H1 (cell line): ENCODE measurements around the gene ELAVL2. TPM values are rescaled to one million over a fixed set of nuclear protein-coding genes. Genes with fewer than 3 reads are reported as not detected.

ENCODE experiments used
- CTCF ChIA-PET: fragments of 300-600 bp; sonication (Branson Sonifier 250); formaldehyde crosslinking; loops from one replicate; lab custom pipeline; 2021; ENCODE audit not compliant: partially characterized antibody; lab: Charles Lee
- POLR2A ChIA-PET: fragments of 300-600 bp; sonication (Branson Sonifier 250); formaldehyde crosslinking; loops from one replicate; lab custom pipeline; 2021; ENCODE audit warnings: inconsistent platforms; ENCODE audit not compliant: partially characterized antibody; lab: Charles Lee
- DNase-seq, 2 experiments: peaks; one replicate each; pipeline versions ENCODE4 v3.0.0 to v3.0.0-alpha.2; 2010 to 2022; ENCODE audit warnings: low spot score in 2 of 2, low read depth in 1 of 2, mixed read lengths in 1 of 2
- FAIRE-seq: peaks from 2 replicates; lab custom pipeline; 2011; peaks lifted over from hg19 to GRCh38; lab: Jason Lieb, UNC
- H2AFZ ChIP-seq: 2 replicates; pipeline ENCODE4 v1.8.1; 2012; ENCODE audit warnings: low read length, inconsistent platforms
- H2AK5ac ChIP-seq: 2 replicates; pipeline ENCODE4 v1.6.1; 2013; ENCODE audit warnings: low read depth, low read length
- H2BK120ac ChIP-seq: replicated peaks from 2 replicates; pipeline ENCODE3; 2013; ENCODE audit warnings: low read depth, low read length, inconsistent platforms
- H2BK12ac ChIP-seq: 2 replicates; pipeline ENCODE4 v1.6.1; 2013; ENCODE audit warnings: low read depth, low read length
- H2BK15ac ChIP-seq: 2 replicates; pipeline ENCODE4 v1.6.1; 2013; ENCODE audit warnings: low read length
- H2BK20ac ChIP-seq: 2 replicates; pipeline ENCODE4 v1.6.1; 2013; ENCODE audit warnings: low read length
- H2BK5ac ChIP-seq: 2 replicates; pipeline ENCODE4 v1.6.1; 2013; ENCODE audit warnings: low read depth, low read length
- H3K14ac ChIP-seq: 2 replicates; pipeline ENCODE4 v1.6.1; 2013; ENCODE audit warnings: inconsistent platforms; ENCODE audit not compliant: insufficient read length
- H3K18ac ChIP-seq: 2 replicates; pipeline ENCODE4 v1.6.1; 2013; ENCODE audit warnings: low read length; ENCODE audit errors: extremely low read depth
- H3K23ac ChIP-seq: 2 replicates; pipeline ENCODE4 v1.6.1; 2013; ENCODE audit warnings: inconsistent platforms; ENCODE audit not compliant: insufficient read length
- H3K23me2 ChIP-seq: 2 replicates; pipeline ENCODE4 v1.6.1; 2013; ENCODE audit warnings: low read depth, low read length
- H3K27ac ChIP-seq: 2 replicates; pipeline ENCODE4 v1.6.1; 2011; ENCODE audit warnings: low read depth, low read length, inconsistent platforms
- H3K27me3 ChIP-seq, 4 experiments: replicated peaks in 1 of 4; 1 replicate in 1 of 4; 2 replicates in 3 of 4; pipeline versions ENCODE4 v1.6.1 to v1.8.1; 2011 to 2013; ENCODE audit warnings: low read length in 3 of 4, mild to moderate bottlenecking in 3 of 4, inconsistent platforms in 2 of 4, mixed read lengths in 2 of 4, moderate library complexity in 1 of 4; ENCODE audit not compliant: control insufficient read depth in 3 of 4, insufficient read depth in 3 of 4; ENCODE audit errors: extremely low read depth in 1 of 4
- H3K36me3 ChIP-seq, 4 experiments: 2 replicates each; pipeline versions ENCODE4 v1.6.1 to v1.8.1; 2011 to 2013; ENCODE audit warnings: mild to moderate bottlenecking in 4 of 4, low read length in 3 of 4, moderate library complexity in 2 of 4, control low read depth in 1 of 4, inconsistent platforms in 1 of 4; ENCODE audit not compliant: insufficient read depth in 4 of 4, control insufficient read depth in 2 of 4
- H3K4ac ChIP-seq: replicated peaks from 2 replicates; pipeline ENCODE3; 2013; ENCODE audit warnings: low read length, low read depth, mixed read lengths, inconsistent platforms; ENCODE audit not compliant: insufficient read length
- H3K4me1 ChIP-seq, 4 experiments: replicated peaks in 1 of 4; 1 replicate in 1 of 4; 2 replicates in 3 of 4; pipeline versions ENCODE4 v1.6.1 to v1.8.1; 2011 to 2013; ENCODE audit warnings: low read length in 3 of 4, inconsistent platforms in 2 of 4, mixed read lengths in 1 of 4; ENCODE audit not compliant: insufficient read depth in 4 of 4, control insufficient read depth in 3 of 4
- H3K4me2 ChIP-seq, 2 experiments: 2 replicates each; pipeline versions ENCODE4 v1.6.1 to v1.8.1; 2011 to 2013; ENCODE audit warnings: low read depth in 2 of 2, low read length in 2 of 2, control low read depth in 1 of 2, inconsistent platforms in 1 of 2, mild to moderate bottlenecking in 1 of 2; ENCODE audit not compliant: insufficient read depth in 1 of 2
- H3K4me3 ChIP-seq, 4 experiments: fragments of 200-600, 300-600 bp in 1 of 4; sonication (generic), shearing (Covaris generic), sonication (Bioruptor Twin) in 1 of 4; 2 replicates each; pipeline versions ENCODE4 v1.5.1 to v1.8.1; 2011 to 2016; ENCODE audit warnings: low read length in 4 of 4, low read depth in 3 of 4, control low read depth in 2 of 4, inconsistent platforms in 2 of 4, mild to moderate bottlenecking in 2 of 4, mixed read lengths in 1 of 4, moderate library complexity in 1 of 4; ENCODE audit not compliant: insufficient read depth in 2 of 4; ENCODE audit errors: extremely low read depth in 1 of 4
- H3K56ac ChIP-seq: replicated peaks from 2 replicates; pipeline ENCODE3; 2013; ENCODE audit warnings: low read depth, mild to moderate bottlenecking, mixed read lengths, low read length, inconsistent platforms; ENCODE audit not compliant: insufficient read length
- H3K79me1 ChIP-seq: 2 replicates; pipeline ENCODE4 v1.6.1; 2013; ENCODE audit warnings: low read depth, low read length, control low read depth
- H3K79me2 ChIP-seq, 2 experiments: 2 replicates each; pipeline versions ENCODE4 v1.6.1 to v1.8.1; 2012 to 2013; ENCODE audit warnings: low read length in 2 of 2, mild to moderate bottlenecking in 2 of 2, inconsistent platforms in 1 of 2; ENCODE audit not compliant: insufficient read depth in 2 of 2, control insufficient read depth in 1 of 2
- H3K9ac ChIP-seq, 4 experiments: replicated peaks in 1 of 4; 1 replicate in 1 of 4; 2 replicates in 3 of 4; pipeline versions ENCODE4 v1.6.1 to v1.8.1; 2011 to 2013; ENCODE audit warnings: low read depth in 3 of 4, low read length in 3 of 4, control low read depth in 2 of 4, mild to moderate bottlenecking in 2 of 4, moderate library complexity in 2 of 4, inconsistent platforms in 1 of 4; ENCODE audit errors: extremely low read depth in 1 of 4
- H3K9me3 ChIP-seq, 2 experiments: 2 replicates each; pipeline versions ENCODE4 v1.6.1 to v1.8.1; 2012 to 2013; ENCODE audit warnings: mild to moderate bottlenecking in 2 of 2, moderate library complexity in 2 of 2, control low read depth in 1 of 2, inconsistent platforms in 1 of 2, low read depth in 1 of 2, low read length in 1 of 2, mixed read lengths in 1 of 2; ENCODE audit not compliant: insufficient read depth in 2 of 2
- H4K20me1 ChIP-seq, 2 experiments: replicated peaks in 1 of 2; 2 replicates each; pipeline versions ENCODE3 to v1.8.1; 2011 to 2013; ENCODE audit warnings: inconsistent platforms in 2 of 2, low read length in 2 of 2, mild to moderate bottlenecking in 1 of 2; ENCODE audit not compliant: insufficient read depth in 2 of 2, control insufficient read depth in 1 of 2
- H4K5ac ChIP-seq: 2 replicates; pipeline ENCODE4 v1.6.1; 2013; ENCODE audit warnings: low read length, low read depth, mixed read lengths, inconsistent platforms; ENCODE audit not compliant: insufficient read length
- H4K8ac ChIP-seq: 2 replicates; pipeline ENCODE4 v1.8.0; 2013; ENCODE audit warnings: mild to moderate bottlenecking, moderate library complexity, low read length, inconsistent platforms; ENCODE audit not compliant: insufficient read depth; ENCODE audit errors: extremely low read depth
- H4K91ac ChIP-seq: replicated peaks from 2 replicates; pipeline ENCODE3; 2013; ENCODE audit warnings: low read length, mixed read lengths, inconsistent platforms; ENCODE audit not compliant: insufficient read length
- KDM1A ChIP-seq: fragments of 200-600, 300-600 bp; sonication (generic); IDR thresholded peaks from 2 replicates; pipeline ENCODE4 v1.7.1; 2016; ENCODE audit warnings: mild to moderate bottlenecking, low read length, borderline replicate concordance
- MAX ChIP-seq: IDR thresholded peaks from 2 replicates; pipeline ENCODE4 v1.6.1; 2012; ENCODE audit warnings: inconsistent platforms
- RBBP5 ChIP-seq: IDR thresholded peaks from 2 replicates; pipeline ENCODE4 v1.7.1; 2012; ENCODE audit warnings: low read depth, mild to moderate bottlenecking, inconsistent platforms, low read length, moderate library complexity, borderline replicate concordance
- TEAD4 ChIP-seq: IDR thresholded peaks from 2 replicates; pipeline ENCODE4 v1.6.1; 2012; ENCODE audit warnings: low read depth, low read length, inconsistent platforms, mixed read lengths
- WGBS, 2 experiments: shearing (Covaris generic) in 1 of 2; methylation state at CpG; one replicate each; pipeline versions ENCODE4 v1.1.6 to v1.1.7; 2013 to 2015; ENCODE audit warnings: low lambda C conversion rate in 2 of 2, mixed read lengths in 2 of 2, inconsistent platforms in 1 of 2, low coverage in 1 of 2, missing lambda C conversion rate in 1 of 2; ENCODE audit not compliant: insufficient replicate concordance in 2 of 2, insufficient coverage in 1 of 2, insufficient read length in 1 of 2; ENCODE audit errors: extremely low coverage in 1 of 2, missing lambda C conversion rate in 1 of 2; 5-methylcytosine and 5-hydroxymethylcytosine counted together
- polyA plus RNA-seq, 7 experiments: library from polyadenylated mRNA; depleted of rRNA in 3 of 7; stranded (reverse) in 5 of 7; unstranded in 2 of 7; fragments of >200 nt in 5 of 7; fragments of 200-250 nt in 2 of 7; gene quantifications; 1 replicate in 5 of 7; 2 replicates in 1 of 7; 4 replicates in 1 of 7; pipeline versions ENCODE4 v1.2.1 to v1.2.3, GENCODE V29; 2011 to 2013; ENCODE audit warnings: missing spikeins in 2 of 7, mixed read lengths in 2 of 7
- total RNA-seq: library from RNA; stranded (reverse); fragmentation: NEBNext Ultra II Directional; extraction: Animal tissue kit (Norgen Biotek cat#: 25700); gene quantifications from 2 replicates; pipeline ENCODE4 v1.2.1, GENCODE V29; 2021
- TF ChIP-seq, protein P1 (sequence below): IDR thresholded peaks from 2 replicates; pipeline ENCODE4 v1.6.1; 2012; ENCODE audit warnings: inconsistent platforms

ELAVL2 gene
- total and polyA plus RNA-seq, 2 of the 8 experiments (the other 6 are each of a cell fraction or from before 2014, with no cell fraction given): 4.9 to 21.9 TPM

GRCh38 chr9:23750808-23751207 lies 75.2 kb downstream of the ELAVL2 start:
- no peak overlapping the region for H2BK20ac ChIP-seq
- no peaks in the 10 kb centered on the region; the same call in 1 of the 2 replicates for H3K23me2 ChIP-seq
- H3K36me3 ChIP-seq: no peaks in the 10 kb centered on the region
- POLR2A ChIA-PET: no interaction called here
- H3K4me3 ChIP-seq: no peak overlapping the region
- H3K9me3 ChIP-seq: no peaks in the 10 kb centered on the region
- peaks cover 0 to 92% of the 10 kb centered on the region in 2 experiments; a peak in 3 of 4 replicates for H3K79me2 ChIP-seq
- TF ChIP-seq, protein P1, sequence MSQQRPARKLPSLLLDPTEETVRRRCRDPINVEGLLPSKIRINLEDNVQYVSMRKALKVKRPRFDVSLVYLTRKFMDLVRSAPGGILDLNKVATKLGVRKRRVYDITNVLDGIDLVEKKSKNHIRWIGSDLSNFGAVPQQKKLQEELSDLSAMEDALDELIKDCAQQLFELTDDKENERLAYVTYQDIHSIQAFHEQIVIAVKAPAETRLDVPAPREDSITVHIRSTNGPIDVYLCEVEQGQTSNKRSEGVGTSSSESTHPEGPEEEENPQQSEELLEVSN: no peak
- TF ChIP-seq TEAD4 (no peak), RBBP5 (no peak), MAX (no peak), KDM1A (no peak)
- H4K8ac ChIP-seq: no peak overlapping the region
- H3K23ac ChIP-seq: no peak overlapping the region
- H4K20me1 ChIP-seq: peaks cover 0 to 2% of the 10 kb centered on the region in 2 experiments
- no peak overlapping the region for H3K18ac ChIP-seq
- no peak overlapping the region for H3K14ac ChIP-seq
- H3K27ac ChIP-seq: no peak overlapping the region
- H2BK120ac ChIP-seq: no peak overlapping the region
- H2AK5ac ChIP-seq: no peak overlapping the region
- H3K9ac ChIP-seq: no peak overlapping the region
- H3K4me1 ChIP-seq: peaks cover 2 to 13% (median 3%) of the 10 kb centered on the region in 4 experiments; a peak in 5 of 7 replicates
- no peak overlapping the region for H2BK15ac ChIP-seq
- no peak overlapping the region for H4K5ac ChIP-seq
- H2BK5ac ChIP-seq: no peak overlapping the region
- H3K4ac ChIP-seq: no peak overlapping the region
- H3K79me1 ChIP-seq: no peaks in the 10 kb centered on the region; the same call in 1 of the 2 replicates
- FAIRE-seq: no peak
- no peak overlapping the region for H2BK12ac ChIP-seq
- no peaks in the 10 kb centered on the region for H3K27me3 ChIP-seq
- 87% methylated on average over 3 of the region's 3 CpGs; no CpG with 5 or more reads in 1 of the 2 experiments for WGBS, 2 experiments
- H2AFZ ChIP-seq: no peak overlapping the region
- H3K56ac ChIP-seq: no peak overlapping the region
- no peak overlapping the region for H4K91ac ChIP-seq
- no peak for DNase-seq
- H3K4me2 ChIP-seq: no peak overlapping the region
- CTCF ChIA-PET: interaction anchor here (0.7 to 1.0 kb wide), 2 partner anchors 14 to 1210 kb away, joined by 3 read pairs; no protein-coding TSS in a partner anchor
